ENCODE data around the gene ORC3. TPM values are rescaled to one million over a fixed set of nuclear protein-coding genes. Genes with fewer than 3 reads are reported as not detected.

The ORC3 gene
- total RNA-seq (2014; rRNA removed; shearing (Covaris generic)): 48.6 and 58.7 TPM in 2 replicates

DNA sequence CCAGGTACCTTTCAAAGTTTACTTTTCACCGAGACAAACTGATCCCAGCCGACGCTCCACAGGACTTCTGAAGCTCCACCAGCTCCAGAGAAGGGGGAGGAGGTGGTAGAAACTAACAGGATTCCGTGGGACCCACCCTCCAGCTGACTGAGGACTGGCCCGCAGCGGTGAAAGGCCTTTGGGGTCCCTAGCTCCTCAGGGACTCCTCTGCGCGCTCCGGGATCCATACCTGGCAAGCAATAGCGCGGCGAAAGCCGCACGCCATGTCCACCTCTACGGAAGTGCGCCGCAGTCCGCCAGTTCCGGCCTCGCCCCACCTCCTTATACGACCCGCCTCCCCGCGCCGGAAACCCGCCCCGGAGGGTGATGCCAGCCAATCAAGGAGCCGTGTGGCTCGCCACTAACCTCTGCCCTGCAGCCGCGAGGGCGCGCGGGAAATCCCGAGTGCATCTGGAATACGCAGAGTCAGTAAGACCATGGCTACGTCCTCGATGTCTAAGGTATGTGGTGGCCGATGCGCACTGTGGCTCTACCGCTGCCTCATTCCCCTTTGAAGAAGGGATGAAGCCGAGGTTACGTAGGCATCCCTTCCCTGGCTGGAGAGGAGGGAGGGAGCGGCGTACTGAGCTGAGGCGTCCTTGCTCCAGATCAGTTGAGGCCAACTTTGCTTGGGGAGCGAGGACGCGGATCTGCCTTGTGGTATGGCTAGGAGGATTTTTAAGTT, at the start of gene ORC3, which contains the start of gene RARS2:
Gene ORC3, plus strand, starts transcription at position 443 of the 724 bp plus-strand sequence. Its CDS starts 34 bp downstream, at position 477.
Gene RARS2, minus strand, starts transcription at position 295 of the 724 bp plus-strand sequence. Its CDS starts 30 bp downstream, at position 265.
- in situ Hi-C loops (cut with HindIII; ENCODE audit: low sequenced_read_pairs): no loop called here

DNA sequence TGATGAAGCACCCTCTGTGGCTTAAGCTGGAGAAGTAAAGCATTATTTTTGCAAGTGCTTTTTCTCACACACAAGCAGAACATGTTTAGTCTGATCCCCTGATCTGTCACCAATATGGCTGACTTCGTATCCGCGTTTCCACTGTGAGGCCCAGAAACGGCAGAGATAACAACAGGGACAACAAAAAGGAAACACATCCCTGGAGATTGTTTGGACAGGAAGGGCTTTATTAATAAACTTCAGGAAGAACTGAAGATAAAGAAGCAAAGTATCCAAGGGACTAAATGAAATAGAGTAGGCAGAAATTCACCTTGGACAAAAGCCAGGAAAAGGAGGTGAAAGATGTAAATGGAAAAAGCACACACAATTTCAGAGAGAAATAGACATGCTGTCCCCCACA, 49.4 kb upstream of the ORC3 start:
- DNase-seq (ENCODE audit: low spot score): no peak
- in situ Hi-C loops (cut with HindIII; ENCODE audit: low sequenced_read_pairs): no loop called here

More for the DNA sequence above, at the start of gene ORC3, which contains the start of gene RARS2:
- DNase-seq (ENCODE audit: low spot score): peak; percentile 97

DNA sequence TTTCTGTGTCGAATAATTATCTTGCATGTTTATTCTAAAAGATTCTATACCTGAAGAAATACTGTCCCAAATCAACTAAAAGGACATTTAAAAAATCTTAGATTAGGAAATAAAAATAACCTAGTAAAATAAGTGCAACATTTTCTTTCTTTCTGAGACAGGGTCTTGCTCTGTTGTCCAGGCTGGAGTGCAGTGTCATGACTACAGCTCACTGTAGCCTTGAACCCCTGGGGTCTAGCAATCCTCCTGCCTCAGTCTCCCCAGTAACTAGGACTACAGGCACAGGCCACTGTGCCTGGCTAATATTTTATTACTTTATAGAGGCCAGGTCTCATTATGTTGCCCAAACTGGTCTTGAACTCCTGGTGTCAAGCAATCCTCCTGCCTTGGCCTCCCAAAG, 48.9 kb upstream of the ORC3 start:
- no peak for DNase-seq (ENCODE audit: low spot score)
- in situ Hi-C loops (cut with HindIII; ENCODE audit: low sequenced_read_pairs): no loop called here

DNA sequence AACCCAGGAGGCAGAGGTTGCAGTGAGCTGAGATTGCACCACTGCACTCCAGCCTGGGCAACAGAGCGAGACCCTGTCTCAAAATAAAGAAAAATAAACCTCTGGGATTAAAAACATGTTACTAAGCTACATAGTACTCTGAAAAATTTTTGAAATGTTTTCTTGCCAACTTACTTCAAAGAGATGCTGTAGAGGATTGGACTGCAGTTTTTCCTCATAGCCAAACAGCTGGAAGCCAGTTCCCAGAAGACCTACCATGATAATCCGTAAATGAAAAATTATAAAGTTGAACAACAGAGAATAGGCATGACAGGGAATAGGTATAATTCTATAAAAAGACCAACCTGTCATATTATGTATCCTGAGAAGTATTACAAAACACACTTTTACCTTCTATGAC, 48.2 kb upstream of the ORC3 start:
- in situ Hi-C loops (cut with HindIII; ENCODE audit: low sequenced_read_pairs): no loop called here

DNA sequence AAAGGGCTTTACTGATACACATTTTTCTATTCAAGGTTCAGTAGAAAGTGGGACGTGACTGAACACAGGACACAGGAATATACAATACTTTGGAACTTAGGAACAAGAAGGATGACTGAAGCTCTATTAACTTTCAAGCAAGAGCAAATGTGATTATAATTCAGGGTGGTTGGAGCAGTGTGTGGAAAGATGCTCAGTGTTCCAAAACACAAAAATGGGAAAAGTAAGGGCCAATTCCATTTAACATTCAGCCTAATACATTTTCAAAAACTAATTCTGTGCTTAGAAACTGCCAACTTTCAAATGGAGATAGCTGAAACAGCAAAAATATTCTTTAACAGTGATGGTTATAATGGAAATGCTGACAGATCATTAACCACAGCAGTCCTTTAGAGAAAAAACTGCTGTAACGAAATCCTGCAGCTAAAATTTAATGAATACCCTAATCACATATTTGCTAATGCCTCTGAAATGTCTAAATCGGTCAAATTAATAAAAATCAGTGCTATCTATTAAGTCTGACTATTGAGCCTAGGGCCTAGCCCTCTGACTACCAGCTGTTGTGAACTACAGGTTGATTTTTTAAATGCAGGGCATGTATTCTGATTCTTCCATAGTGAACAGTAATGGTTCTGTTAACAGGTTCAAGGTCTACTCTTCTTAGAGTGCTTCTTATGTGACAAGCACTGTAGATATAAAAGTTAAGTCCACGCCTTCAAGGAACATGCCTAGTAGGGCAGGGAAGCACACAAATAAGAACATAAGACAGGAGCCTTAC, 46.0 kb upstream of the ORC3 start:
- in situ Hi-C loops (cut with HindIII; ENCODE audit: low sequenced_read_pairs): no loop called here
- DNase-seq (ENCODE audit: low spot score): no peak

More for the DNA sequence above, 48.2 kb upstream of the ORC3 start:
- no peak for DNase-seq (ENCODE audit: low spot score)

DNA sequence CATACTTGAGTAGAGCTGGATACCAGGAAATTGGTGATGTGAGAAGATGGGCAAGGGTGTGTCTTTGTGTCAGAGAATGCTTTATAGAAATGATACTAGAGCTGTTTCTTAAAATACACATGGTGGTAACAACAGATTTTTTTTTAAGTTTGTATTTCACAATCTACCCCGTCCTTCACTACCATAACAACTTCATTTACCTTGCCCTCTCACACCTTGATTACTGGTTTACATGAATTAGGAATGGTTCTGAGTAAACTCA, 45.5 kb upstream of the ORC3 start:
- in situ Hi-C loops (cut with HindIII; ENCODE audit: low sequenced_read_pairs): no loop called here
- DNase-seq (ENCODE audit: low spot score): no peak

DNA sequence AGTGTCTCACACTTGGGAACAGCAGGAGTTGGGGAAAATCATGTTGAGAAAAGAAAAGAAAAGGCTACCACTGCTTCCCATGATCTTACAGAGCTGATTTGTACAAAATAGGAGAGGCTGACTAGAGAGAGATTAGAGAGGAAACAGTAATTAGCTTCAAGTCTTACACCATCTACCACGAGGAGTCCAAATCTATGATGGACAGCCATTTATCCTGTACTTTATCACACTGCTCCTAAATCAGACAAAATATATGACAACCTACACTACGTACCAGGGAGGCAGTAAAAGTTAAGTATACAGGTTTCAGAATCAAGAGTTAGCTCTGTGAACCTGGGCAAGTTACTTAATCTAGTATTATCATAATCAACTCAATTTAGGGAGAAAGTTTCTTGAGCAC, 38.1 kb upstream of the ORC3 start:
- in situ Hi-C loops (cut with HindIII; ENCODE audit: low sequenced_read_pairs): no loop called here
- DNase-seq (ENCODE audit: low spot score): no peak

DNA sequence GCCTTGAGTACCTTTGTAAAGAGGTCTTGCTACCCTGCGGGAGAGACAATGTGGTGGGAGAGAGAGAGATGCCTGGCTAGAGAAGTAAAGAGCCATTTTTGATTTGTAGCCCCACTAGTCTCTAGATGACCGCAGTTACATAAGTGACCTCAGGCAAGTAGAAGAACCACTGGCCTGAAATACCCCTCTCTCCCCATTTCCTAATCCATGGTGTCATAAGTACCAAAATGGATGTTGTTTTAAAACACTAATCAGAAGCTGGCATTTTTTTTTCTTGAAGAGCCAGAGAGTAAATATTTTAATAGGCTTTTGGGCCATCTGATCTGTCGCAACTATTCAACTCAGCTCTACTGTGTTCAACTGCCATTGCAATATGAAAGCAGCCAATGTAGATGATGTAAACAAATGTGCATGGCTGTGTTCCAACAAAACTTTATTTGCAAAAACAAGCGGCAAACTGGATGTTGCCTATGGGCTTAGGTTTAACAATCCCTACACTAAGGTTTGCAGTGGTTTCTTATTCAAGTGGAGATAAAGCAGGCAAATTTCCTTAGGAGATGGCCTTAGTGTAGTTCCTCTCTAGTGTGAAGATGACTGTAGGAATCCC, 36.7 kb upstream of the ORC3 start:
- DNase-seq (ENCODE audit: low spot score): no peak
- in situ Hi-C loops (cut with HindIII; ENCODE audit: low sequenced_read_pairs): no loop called here

DNA sequence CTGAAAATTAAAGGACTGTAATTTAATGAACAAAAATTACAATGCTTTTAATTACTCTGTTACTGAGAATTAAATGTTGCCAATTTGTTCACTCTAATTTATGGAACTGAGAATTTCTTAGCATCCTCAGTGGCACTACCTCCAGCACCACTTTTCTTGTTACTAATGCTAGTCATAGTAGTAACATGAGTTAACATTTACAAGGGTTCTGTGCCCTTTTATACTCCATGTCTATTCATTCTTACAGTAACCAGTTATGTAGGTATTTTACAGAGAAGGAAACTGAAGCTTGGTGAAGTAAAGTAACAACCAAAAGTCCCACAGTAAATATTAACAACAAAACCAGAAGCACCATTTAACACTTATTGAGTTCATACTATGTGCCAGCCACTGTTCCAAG, 34.4 kb upstream of the ORC3 start:
- no peak for DNase-seq (ENCODE audit: low spot score)
- in situ Hi-C loops (cut with HindIII; ENCODE audit: low sequenced_read_pairs): no loop called here

DNA sequence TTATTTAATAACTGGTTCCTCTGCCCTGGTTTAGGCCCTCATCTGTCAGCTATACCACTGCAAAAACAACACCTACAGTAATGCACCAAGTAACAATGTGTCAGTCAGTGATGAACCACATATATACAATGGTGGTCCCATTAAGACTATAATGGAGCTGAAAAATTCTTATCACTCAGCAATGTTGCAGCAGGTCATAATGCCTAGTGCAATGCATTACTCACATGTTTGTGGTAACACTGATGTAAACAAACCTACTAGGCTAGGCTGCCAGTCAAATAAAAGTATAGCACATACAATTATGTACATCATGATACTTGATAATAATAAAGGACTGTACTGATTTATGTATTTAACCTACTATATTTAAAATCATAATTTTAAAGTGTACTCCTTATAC, 31.5 kb upstream of the ORC3 start:
- in situ Hi-C loops (cut with HindIII; ENCODE audit: low sequenced_read_pairs): no loop called here
- DNase-seq (ENCODE audit: low spot score): no peak

DNA sequence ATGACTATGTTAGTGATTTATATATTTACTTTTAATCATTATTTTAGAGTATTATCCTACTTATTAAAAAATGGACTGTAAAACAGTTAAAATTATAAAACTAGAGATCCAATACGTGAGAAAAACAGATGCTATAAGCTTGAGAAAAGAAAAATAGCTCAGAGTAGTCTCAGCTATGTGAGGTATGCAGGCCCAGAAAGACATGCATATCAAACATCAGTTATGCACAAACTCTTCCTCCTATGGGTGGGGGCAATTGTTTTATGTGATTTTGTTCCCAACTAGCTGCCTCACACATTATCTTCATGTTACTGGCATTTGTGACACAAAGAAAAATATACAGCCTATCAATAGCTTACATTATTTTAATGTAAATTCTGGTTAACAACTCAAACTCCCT, 28.9 kb upstream of the ORC3 start:
- DNase-seq (ENCODE audit: low spot score): no peak
- in situ Hi-C loops (cut with HindIII; ENCODE audit: low sequenced_read_pairs): no loop called here

DNA sequence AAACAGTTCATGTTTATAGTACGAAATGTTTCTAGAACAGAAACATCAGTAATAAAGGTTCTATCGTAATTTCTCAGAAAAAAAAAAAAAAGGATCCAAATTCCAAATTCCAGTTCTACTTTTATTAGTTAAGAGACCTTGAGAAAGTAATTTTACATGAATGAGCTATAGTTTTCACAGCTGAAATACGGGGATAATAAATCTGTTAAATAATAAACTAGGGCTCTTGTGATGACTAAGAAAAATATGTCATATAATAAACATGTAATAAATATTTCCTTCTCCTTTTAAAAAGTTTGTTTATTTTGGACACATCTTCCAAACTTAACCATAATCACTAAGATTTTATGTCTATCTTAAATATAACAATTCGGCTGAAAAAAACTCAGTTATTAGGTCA, 17.9 kb upstream of the ORC3 start:
- DNase-seq (ENCODE audit: low spot score): no peak
- in situ Hi-C loops (cut with HindIII; ENCODE audit: low sequenced_read_pairs): no loop called here

DNA sequence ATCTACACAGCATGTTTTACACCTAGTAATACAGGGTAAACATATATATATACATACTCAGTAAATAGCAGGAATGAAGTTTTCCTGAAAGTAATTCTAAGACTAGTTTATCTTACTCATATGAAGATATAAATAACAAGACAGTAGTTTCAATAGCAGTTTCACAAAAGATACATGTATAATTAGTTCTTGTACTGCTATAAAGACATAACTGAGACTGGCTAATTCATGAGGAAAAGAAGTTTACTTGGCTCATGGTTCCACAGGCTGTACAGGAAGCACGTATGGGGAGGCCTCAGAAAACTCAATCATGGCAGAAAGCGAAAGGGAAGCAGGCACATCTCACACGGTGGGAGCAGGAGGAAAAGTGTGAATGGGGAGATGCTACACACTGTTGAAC, 17.1 kb upstream of the ORC3 start:
- no peak for DNase-seq (ENCODE audit: low spot score)
- in situ Hi-C loops (cut with HindIII; ENCODE audit: low sequenced_read_pairs): no loop called here

DNA sequence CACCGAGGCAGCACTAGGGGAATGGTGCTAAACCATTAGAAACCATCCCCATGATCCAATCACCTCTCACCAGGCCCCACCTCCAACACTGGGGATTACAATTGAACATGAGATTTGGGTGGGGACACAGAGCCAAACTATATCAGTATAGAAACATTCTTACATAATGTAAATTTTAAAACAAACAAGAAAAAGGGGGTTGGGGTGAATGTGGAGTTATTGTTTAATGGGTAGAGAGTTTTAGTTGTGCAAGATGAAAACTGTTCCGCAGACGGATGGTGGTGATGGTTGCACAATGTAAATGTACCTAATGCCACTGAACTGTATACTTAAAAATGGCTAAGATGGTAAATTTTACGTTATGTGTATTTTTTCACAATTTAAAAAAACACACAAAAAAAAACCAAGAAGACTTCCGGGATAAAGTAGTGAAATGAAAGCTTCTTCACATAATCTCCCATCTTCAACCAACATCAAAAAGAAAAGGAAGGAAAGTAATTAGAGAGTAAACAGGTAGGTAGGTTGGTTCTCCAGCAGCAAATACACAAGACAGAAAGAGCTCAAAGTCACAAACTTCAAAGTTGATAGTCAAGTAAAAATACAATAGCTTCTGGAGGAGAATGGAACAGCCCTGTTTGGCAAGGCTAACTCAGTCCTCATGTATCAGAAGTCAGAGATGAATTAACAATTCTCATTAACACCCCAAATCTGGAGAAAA, 16.5 kb upstream of the ORC3 start:
- in situ Hi-C loops (cut with HindIII; ENCODE audit: low sequenced_read_pairs): no loop called here

DNA sequence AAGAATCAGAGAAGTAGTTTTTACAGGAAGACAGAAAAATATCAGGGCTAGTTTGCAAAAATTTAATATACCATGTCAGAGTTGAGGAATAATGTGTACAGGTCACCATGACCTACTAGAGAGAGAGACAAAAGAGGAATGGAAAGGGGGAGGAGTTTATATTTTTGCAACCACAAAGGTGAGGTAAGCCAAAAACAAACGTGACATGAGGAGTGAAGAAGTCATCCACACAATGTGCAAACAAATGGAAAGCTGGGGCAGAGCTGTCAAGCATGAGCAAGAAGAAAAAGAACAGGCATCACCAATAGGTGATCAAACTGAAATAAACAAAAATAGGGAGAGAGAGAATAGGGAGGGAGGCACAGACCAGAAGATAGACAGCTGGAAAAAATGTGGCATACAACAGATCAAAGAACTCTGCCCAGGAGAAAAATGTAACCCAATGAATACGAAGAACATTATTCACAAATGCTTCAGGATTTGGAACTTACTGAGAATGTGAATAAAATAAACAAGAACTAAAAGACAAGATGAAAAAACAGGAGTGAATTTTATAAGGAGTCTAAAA, 15.6 kb upstream of the ORC3 start:
- DNase-seq (ENCODE audit: low spot score): no peak
- in situ Hi-C loops (cut with HindIII; ENCODE audit: low sequenced_read_pairs): no loop called here

More for the DNA sequence above, 16.5 kb upstream of the ORC3 start:
- no peak for DNase-seq (ENCODE audit: low spot score)

DNA sequence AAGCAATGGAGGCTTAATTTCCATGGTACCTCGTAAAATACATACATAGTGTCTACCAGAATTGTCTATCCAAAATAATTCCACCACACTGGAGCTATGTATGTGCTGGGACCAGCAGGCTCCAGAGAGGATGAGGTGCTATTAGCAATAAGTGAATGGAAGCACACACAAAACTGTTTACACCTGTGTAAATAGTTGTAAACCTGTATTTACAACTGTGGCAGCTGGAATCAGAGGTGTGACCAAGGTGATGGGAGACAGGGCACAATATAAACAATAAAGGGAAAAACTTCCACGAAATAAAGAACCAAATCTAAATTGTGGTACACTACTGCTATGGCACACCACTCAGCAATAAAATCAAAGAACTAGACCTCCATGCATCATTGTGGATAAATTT, 14.5 kb upstream of the ORC3 start:
- in situ Hi-C loops (cut with HindIII; ENCODE audit: low sequenced_read_pairs): no loop called here

DNA sequence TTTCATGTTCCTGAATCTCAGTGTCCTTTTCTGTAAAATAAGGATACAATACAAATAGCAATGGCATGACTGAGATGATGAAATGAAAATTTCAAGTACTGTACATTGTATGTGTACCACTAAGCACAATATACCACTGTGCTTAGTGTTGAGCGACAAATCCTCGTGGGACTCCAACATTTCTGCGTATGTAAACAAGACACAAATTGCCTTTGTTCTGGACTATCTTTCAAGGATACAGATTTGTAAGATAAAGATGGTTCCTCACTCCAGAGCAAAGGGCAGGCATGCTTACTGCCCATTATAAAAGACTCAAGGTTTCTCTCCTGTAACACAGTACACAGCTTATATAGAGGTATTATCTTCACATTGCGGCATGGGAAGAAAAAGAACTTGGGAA, 6.1 kb upstream of the ORC3 start:
- no peak for DNase-seq (ENCODE audit: low spot score)
- in situ Hi-C loops (cut with HindIII; ENCODE audit: low sequenced_read_pairs): no loop called here

More for the DNA sequence above, 14.5 kb upstream of the ORC3 start:
- no peak for DNase-seq (ENCODE audit: low spot score)

DNA sequence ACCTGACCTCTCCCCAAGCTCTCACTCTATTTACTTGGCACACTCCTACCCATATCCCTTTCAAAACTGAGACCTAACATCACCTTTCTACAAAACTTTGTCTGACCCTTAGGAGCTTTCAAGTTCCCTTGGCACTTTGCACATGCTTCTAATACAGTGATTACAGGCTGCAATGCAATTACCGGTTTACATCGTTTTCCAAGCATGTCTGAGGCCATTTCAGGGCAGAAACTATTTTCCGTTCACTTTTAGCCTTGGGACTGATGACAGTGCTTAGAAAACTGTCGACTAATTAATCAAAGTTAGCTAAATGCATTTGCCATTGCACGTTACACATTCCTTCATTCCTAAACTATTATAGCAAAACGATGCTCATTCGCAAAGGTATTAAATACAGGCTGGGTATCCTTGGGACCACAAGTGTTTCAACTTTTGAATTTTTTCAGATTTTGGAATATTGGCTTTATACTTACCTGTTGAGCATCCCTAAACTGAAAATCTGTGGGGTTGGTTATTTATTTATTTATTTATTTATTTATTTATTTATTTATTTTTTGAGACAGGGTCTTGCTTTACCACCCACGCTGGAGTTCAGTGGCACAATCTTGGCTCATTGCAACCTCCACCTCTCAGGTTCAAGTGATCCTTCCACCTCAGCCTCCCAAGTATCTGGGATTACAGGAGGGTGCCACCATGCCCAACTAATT, 3.4 kb upstream of the ORC3 start:
- no peak for DNase-seq (ENCODE audit: low spot score)
- in situ Hi-C loops (cut with HindIII; ENCODE audit: low sequenced_read_pairs): no loop called here

Data from G401 (cell line).